Endothelial cell (in vitro differentiated cells): ENCODE measurements around the gene PLXNA1. TPM values are rescaled to one million over a fixed set of nuclear protein-coding genes. Genes with fewer than 3 reads are reported as not detected.

Experiments used
- DNase-seq: peaks from one replicate; pipeline ENCODE4 v3.0.0; 2021; ENCODE audit warnings: low spot score
- H3K27ac Mint-ChIP-seq: one replicate; pipeline ENCODE4 v1.8.0; 2021; ENCODE audit warnings: mixed read lengths, inconsistent platforms; ENCODE audit not compliant: unreplicated experiment
- H3K27me3 Mint-ChIP-seq: one replicate; pipeline ENCODE4 v1.8.0; 2021; ENCODE audit warnings: mild to moderate bottlenecking, moderate library complexity, mixed read lengths, inconsistent platforms; ENCODE audit not compliant: unreplicated experiment
- H3K36me3 Mint-ChIP-seq: one replicate; pipeline ENCODE4 v1.8.0; 2021; ENCODE audit warnings: mild to moderate bottlenecking, low read depth, mixed read lengths, inconsistent platforms; ENCODE audit not compliant: unreplicated experiment
- H3K4me1 Mint-ChIP-seq: one replicate; pipeline ENCODE4 v1.8.0; 2021; ENCODE audit warnings: mild to moderate bottlenecking, mixed read lengths, inconsistent platforms; ENCODE audit not compliant: unreplicated experiment
- H3K4me3 Mint-ChIP-seq: one replicate; pipeline ENCODE4 v1.8.0; 2021; ENCODE audit warnings: mild to moderate bottlenecking, mixed read lengths, inconsistent platforms; ENCODE audit not compliant: unreplicated experiment
- H3K9me3 Mint-ChIP-seq: one replicate; pipeline ENCODE4 v1.8.0; 2021; ENCODE audit warnings: mixed read lengths, inconsistent platforms; ENCODE audit not compliant: unreplicated experiment
- total RNA-seq: library from RNA; stranded (reverse); fragmentation: NEBNext Ultra II Directional; extraction: Animal tissue kit (Norgen Biotek cat#: 25700); gene quantifications from one replicate; pipeline ENCODE4 v1.2.1, GENCODE V29; 2021; ENCODE audit not compliant: unreplicated experiment
- TF ChIP-seq, protein P1 (sequence below): fragments of 200-600 bp; sonication (generic); IDR thresholded peaks from one replicate; pipeline ENCODE4 v1.5.0; 2021; ENCODE audit warnings: antibody characterized with exemption; ENCODE audit not compliant: unreplicated experiment

The PLXNA1 gene
- total RNA-seq, 1 donor from 2014 or later, result 31.8 TPM

DNA sequence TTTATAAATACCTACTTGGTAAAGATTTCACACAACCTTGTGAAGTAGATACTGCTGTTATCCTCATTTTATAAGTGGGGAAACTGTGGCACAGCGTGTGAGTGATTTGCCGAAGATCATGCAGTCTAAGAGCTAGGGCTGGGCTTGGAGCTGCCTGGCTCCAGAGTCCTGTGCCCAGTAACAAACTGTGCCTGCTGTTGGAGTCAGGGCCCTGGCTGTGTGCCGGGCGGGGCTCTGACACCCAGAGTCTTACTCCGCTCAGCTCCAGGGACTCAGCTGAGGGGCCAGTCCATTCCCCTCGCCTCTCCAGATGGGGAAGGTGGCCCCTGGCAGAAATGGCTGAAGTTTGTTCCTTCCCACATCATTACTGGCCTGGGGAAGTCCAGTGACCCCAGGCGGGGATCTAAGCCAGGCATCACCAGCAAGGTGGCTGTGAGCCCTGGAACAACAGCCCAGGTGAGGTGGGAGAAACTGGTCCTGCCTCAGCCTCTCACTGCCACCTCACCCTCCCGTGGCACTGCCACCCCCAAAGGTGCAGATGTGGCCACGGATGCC, 17.3 kb upstream of the PLXNA1 start:
- peaks cover 3% of the 10 kb centered on the region for H3K36me3 Mint-ChIP-seq
- peaks cover 3% of the 10 kb centered on the region for H3K4me1 Mint-ChIP-seq
- peaks cover 6% of the 10 kb centered on the region for H3K27me3 Mint-ChIP-seq
- no peaks in the 10 kb centered on the region for H3K9me3 Mint-ChIP-seq
- TF ChIP-seq, protein P1, sequence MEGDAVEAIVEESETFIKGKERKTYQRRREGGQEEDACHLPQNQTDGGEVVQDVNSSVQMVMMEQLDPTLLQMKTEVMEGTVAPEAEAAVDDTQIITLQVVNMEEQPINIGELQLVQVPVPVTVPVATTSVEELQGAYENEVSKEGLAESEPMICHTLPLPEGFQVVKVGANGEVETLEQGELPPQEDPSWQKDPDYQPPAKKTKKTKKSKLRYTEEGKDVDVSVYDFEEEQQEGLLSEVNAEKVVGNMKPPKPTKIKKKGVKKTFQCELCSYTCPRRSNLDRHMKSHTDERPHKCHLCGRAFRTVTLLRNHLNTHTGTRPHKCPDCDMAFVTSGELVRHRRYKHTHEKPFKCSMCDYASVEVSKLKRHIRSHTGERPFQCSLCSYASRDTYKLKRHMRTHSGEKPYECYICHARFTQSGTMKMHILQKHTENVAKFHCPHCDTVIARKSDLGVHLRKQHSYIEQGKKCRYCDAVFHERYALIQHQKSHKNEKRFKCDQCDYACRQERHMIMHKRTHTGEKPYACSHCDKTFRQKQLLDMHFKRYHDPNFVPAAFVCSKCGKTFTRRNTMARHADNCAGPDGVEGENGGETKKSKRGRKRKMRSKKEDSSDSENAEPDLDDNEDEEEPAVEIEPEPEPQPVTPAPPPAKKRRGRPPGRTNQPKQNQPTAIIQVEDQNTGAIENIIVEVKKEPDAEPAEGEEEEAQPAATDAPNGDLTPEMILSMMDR, result no peak
- no peak overlapping the region for H3K27ac Mint-ChIP-seq
- no peak for DNase-seq
- H3K4me3 Mint-ChIP-seq, result no peak overlapping the region

DNA sequence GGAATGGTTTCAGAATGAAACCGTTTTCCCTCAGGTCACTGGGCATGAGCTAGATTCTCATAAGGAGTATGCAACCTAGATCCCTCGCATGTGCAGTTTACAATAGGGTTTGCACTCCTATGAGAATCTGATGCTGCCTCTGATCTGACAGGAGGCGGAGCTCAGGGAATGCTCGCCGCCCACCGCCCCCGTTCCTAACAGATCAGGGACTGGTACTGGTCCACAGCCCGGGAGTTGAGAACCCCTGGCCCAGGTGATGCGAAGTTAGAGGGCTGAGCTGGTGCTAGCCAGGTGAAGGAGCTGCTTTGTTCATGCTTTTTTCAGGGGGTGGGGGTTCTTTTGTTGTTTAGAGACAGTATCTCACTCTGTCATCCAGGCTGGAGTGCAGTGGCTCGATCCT, 15.5 kb upstream of the PLXNA1 start:
- Mint-ChIP-seq H3K27me3 (peaks cover 7% of the 10 kb centered on the region), H3K4me1 (peaks cover 5% of the 10 kb centered on the region), H3K9me3 (no peaks in the 10 kb centered on the region), H3K36me3 (peaks cover 3% of the 10 kb centered on the region), H3K27ac (no peak overlapping the region), H3K4me3 (no peak overlapping the region)
- no peak for DNase-seq
- TF ChIP-seq, protein P1, result no peak

DNA sequence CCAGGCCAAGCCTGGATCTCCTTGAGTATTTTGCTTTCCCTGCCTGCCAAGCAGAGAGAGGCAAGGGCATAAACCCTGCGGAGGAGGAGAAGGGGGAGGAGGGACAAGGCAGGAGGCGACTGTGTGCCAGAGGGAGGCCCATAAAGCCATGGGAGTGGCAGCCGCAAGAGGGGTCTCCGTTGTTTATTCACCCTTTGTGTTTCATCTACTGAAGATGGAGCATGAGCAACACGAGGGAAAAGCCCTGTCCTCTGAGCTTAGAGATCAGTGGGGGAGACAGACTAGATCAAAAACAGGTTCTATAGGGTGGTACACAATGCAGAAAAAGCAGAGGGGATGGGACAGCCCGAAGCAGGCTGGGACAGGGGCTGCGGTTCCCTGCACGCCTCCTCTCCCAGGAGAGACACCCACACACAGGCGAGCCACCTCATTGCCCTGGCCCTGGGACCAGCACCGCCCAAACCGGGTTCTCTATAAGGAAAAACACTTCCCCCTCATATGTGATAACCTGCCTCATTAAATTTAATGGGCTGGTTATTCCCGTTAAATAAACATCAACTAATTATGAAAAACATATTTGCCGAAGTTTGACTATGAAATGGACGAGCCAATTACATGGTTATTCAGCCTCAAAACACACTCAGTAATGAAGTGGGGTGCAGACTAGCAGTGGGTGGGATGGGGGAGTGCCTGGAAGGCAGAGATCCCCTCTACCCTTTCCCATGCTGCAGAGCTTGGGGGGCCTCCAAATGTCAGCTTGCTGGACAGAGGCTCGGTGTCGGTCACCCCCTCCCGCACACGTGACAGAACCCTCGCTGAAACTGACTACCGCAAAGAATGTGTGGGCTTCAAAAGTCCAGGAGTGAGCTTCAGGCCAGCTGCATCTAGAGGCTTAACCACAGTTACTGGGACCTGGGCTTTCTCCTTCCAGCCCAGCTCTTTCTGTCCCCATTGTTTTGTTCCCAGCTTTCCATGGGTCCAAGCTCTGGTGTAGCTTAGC, 14.2 kb upstream of the PLXNA1 start:
- no peaks in the 10 kb centered on the region for H3K9me3 Mint-ChIP-seq
- H3K27me3 Mint-ChIP-seq, result peaks cover 5% of the 10 kb centered on the region
- H3K4me1 Mint-ChIP-seq, result peaks cover 5% of the 10 kb centered on the region
- TF ChIP-seq, protein P1, result no peak
- H3K36me3 Mint-ChIP-seq, result peaks cover 3% of the 10 kb centered on the region
- no peak overlapping the region for H3K27ac Mint-ChIP-seq
- no peak for DNase-seq
- no peak overlapping the region for H3K4me3 Mint-ChIP-seq

DNA sequence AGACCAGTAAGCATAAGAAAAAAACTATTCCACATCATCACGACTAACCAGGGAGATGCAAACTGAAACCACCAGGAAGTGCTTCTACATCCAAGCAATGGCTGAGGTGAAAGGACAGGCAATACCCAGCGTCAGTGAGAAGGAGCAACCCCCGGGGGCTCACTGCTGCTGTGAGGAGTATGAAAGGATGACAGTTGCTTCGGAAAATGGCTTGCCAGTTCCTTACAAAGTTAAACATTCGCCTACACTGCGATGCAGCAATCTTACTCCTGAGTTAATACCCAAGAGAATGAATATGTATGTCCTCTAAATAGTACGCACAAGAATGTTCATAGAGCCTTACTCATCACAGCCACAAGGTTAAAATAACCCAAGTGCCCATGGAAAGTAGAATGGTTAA, 13.3 kb upstream of the PLXNA1 start:
- peaks cover 2% of the 10 kb centered on the region for H3K27me3 Mint-ChIP-seq
- H3K4me1 Mint-ChIP-seq, result peaks cover 5% of the 10 kb centered on the region
- H3K4me3 Mint-ChIP-seq, result no peak overlapping the region
- TF ChIP-seq, protein P1, result no peak
- DNase-seq, result no peak
- H3K27ac Mint-ChIP-seq, result no peak overlapping the region
- no peaks in the 10 kb centered on the region for H3K9me3 Mint-ChIP-seq
- H3K36me3 Mint-ChIP-seq, result peaks cover 3% of the 10 kb centered on the region

DNA sequence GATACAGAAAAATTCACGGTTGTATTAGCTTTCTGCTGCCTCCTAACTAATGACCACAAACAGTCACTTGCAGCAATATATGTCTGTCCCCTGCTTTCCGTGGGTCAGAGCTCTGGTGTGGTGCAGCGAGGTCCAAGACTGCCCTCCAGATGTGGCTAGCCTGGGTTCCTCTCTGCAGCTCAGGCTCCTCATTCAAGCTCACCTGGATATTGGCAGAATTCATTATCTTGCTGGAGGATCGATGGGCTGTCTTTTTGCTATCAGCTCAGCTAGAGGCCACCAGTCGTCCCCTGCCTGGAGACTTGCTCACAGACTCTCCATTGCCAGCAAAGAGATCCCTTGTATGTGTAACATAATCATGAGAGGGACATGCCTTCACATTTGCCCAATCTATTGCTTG, 12.8 kb upstream of the PLXNA1 start:
- Mint-ChIP-seq H3K4me1 (peaks cover 5% of the 10 kb centered on the region), H3K27me3 (peaks cover 2% of the 10 kb centered on the region), H3K9me3 (no peaks in the 10 kb centered on the region), H3K27ac (no peak overlapping the region), H3K4me3 (no peak overlapping the region), H3K36me3 (no peaks in the 10 kb centered on the region)
- TF ChIP-seq, protein P1, result no peak
- no peak for DNase-seq
